HEK293 (cell line): ENCODE results near the gene ADRA1B.

Experiments used
- CTCF ChIP-seq: fragments of 450-650 bp; formaldehyde crosslinking; IDR thresholded peaks from 2 replicates; pipeline ENCODE4 v1.5.1; 2016; ENCODE audit warnings: missing biosample characterization, missing genetic modification characterization
- REST ChIP-seq: fragments of 450-650 bp; formaldehyde crosslinking; IDR thresholded peaks from 2 replicates; pipeline ENCODE4 v1.5.1; 2016; ENCODE audit warnings: missing biosample characterization, missing genetic modification characterization
- ZBTB7A ChIP-seq: fragments of 450-650 bp; formaldehyde crosslinking; IDR thresholded peaks from 2 replicates; pipeline ENCODE4 v1.5.1; 2016; ENCODE audit warnings: low read depth, missing biosample characterization, missing genetic modification characterization
- ZNF292 ChIP-seq: fragments of 450-650 bp; formaldehyde crosslinking; IDR thresholded peaks from 2 replicates; pipeline ENCODE4 v1.5.1; 2016; ENCODE audit warnings: low read depth, missing biosample characterization, missing genetic modification characterization, borderline replicate concordance
- ZNF426 ChIP-seq: fragments of 450-650 bp; formaldehyde crosslinking; IDR thresholded peaks from 2 replicates; pipeline ENCODE4 v1.5.1; 2017; ENCODE audit warnings: missing biosample characterization, missing genetic modification characterization, mild to moderate bottlenecking, inconsistent platforms, moderate library complexity
- ZNF629 ChIP-seq: fragments of 450-650 bp; formaldehyde crosslinking; IDR thresholded peaks from 2 replicates; pipeline ENCODE4 v1.5.1; 2017; ENCODE audit warnings: missing biosample characterization, missing genetic modification characterization
- ZXDB ChIP-seq: fragments of 450-650 bp; formaldehyde crosslinking; IDR thresholded peaks from 2 replicates; pipeline ENCODE4 v1.5.1; 2016; ENCODE audit warnings: missing biosample characterization, missing genetic modification characterization

DNA sequence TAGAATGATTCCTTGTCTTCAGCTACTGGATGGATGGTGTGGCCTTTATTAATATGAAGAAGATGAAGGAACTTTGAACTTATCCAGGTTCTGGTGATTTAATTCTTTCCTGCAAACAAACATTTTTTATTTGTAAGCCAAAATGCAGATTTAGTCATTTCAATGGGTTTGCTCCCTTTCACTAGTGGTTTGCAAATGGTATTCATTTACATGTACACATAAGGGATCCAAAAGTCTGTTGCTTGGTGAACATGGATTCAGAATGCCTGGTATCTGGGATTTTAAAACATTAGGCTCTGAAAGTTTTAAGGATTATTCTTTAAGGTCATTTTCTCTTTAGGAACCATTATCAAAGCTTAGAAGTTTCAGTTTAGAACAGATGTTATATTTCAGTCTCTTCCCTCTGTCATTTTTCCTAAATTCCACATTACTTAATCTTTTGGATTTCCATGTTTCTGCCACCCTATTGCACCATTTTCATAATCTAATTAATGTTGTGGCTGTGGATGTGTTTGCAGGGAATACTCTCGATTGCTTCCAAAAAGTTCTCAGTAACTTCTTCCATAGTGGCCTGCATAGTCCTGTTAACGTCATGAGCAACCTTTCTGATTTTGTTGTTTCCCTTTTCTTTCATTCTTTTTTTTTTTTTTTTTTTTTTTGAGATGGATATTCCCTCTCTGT lies 102.8 kb downstream of the ADRA1B start:
- TF ChIP-seq ZXDB: no peak
- TF ChIP-seq ZNF292: no peak
- no peak for TF ChIP-seq REST (tag by site-specific recombination)
- no peak for TF ChIP-seq CTCF (tag by site-specific recombination)
- no peak for TF ChIP-seq ZNF629
- no peak for TF ChIP-seq ZNF426 (tag by site-specific recombination)
- no peak for TF ChIP-seq ZBTB7A (tag by site-specific recombination)
